Vagina (tissue), 2 donors: Measurements from ENCODE around the gene KAZN.

Source experiments
- POLR2A ChIP-seq, 2 donors: fragments of 450-650 bp; IDR thresholded peaks; one replicate each; pipeline ENCODE4 v1.6.1; 2017; ENCODE audit warnings: antibody characterized with exemption in 2 of 2, mild to moderate bottlenecking in 2 of 2, moderate library complexity in 2 of 2
- POLR2AphosphoS5 ChIP-seq, 2 donors: sonication (generic); formaldehyde crosslinking; IDR thresholded peaks; one replicate each; pipeline ENCODE4 v1.9.0; 2017; ENCODE audit warnings: antibody characterized with exemption in 2 of 2, mild to moderate bottlenecking in 2 of 2, low read depth in 1 of 2; ENCODE audit not compliant: insufficient read depth in 1 of 2

GRCh38 chr1:14954210-14954609 lies 355.7 kb downstream of the KAZN start:
- no peak for TF ChIP-seq POLR2A (IDR thresholded peaks at IDR 0.05)
- no peak for TF ChIP-seq POLR2AphosphoS5 (IDR thresholded peaks at IDR 0.05; ENCODE audit: insufficient read depth in 1 of 2, low read depth in 1 of 2)
